ENCODE data around the gene GATC.

GATC gene, protein sequence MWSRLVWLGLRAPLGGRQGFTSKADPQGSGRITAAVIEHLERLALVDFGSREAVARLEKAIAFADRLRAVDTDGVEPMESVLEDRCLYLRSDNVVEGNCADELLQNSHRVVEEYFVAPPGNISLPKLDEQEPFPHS

DNA sequence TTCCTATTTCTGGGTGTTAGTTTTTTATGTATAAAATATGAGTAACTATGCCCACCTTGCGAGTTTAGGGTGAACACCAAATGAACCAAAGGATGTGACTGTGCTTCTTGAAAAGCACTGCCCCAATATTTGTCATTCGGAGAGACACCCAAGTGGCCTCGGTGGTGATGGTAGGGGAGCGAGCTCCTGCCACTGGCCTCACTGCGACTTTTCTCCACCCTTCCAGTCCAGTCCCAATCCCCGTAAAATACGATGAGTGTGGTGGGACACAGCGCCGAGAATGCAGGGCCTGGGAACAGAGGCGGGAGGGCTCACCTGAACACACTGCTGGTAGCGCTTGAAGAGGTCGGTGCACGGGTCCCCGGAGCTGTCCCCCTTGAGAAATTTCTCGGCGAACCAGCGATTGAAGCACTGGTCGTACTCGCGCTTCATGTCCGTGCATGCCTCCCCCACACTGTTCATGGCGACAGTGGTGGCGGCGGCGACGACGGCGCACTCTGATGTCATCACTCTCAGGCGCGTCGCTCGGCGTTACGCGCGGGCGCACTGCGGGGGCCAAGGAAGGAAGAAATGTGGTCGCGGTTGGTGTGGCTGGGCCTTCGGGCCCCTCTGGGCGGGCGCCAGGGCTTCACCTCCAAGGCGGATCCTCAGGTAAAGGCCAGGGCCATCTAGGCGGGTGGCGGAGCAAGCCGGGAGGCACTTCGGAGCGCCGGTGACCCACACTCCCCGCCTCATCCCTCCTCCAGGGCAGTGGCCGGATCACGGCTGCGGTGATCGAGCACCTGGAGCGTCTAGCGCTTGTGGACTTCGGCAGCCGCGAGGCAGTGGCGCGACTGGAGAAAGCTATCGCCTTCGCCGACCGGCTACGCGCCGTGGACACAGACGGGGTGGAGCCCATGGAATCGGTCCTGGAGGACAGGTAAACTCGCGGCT, at the start of gene GATC, which contains the start of gene TRIAP1:
GATC (plus strand) TSS at position 534 of the 933 bp plus-strand sequence; CDS start at position 571, 37 bp downstream.
TRIAP1 (minus strand) TSS at position 474 of the 933 bp plus-strand sequence; CDS start at position 462, 12 bp downstream.
- peak; percentile 80 for DNase-seq (ENCODE audit: low read depth)

DNA sequence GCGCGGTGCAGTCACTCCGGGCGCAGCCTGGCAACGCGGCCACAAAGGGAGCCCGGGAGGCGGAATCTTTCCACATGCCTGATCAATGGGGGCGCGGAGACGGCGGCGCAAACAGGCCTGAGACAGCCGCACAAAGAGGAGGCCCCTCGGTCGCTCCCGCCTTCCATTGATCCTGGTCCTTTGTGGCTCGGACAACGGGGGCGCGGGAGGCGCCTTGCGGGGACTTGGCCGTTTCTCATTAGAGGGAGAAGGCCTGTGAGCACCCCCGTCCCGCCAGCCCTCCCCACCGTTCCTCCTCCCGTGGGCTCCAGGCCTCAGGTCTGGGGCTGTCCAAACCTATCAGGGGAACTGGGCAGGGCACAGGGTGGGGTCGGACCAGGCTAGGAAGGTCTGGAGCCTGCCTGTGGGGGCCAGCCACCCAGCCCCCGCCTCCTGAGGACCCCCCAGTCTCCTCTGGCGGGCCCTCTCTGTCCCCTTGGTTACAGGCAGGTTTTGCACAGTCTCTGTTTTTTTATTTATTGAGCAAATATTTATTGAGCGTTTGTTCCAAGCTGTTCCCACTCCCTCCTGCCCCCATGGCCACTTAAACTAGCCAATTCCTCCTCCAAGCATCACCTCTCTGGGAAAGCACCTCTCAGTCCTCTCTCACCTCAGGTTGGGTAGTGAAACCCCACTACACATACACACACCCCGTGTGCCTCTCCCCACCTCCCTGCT, 48.3 kb upstream of the GATC start:
- no peak for DNase-seq (ENCODE audit: low read depth)

DNA sequence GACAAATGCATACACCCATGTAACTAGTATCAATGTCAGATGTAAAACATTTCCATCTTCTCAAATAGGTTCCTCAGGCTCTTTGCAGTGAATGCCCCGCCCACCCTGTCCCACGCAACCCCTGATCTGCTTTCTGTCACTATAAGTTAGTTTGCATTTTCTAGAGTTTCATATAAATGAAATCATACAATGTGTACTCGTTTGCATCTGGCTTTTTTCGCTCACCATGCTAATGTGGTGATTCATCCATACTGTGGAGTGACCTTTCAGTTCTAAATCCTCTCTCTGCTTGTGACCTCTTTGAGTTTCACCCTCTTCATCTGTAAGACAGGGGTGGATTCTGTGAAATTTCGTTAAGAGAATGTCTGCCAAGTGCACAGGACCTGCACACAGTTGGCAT, 46.7 kb upstream of the GATC start:
- no peak for DNase-seq (ENCODE audit: low read depth)

DNA sequence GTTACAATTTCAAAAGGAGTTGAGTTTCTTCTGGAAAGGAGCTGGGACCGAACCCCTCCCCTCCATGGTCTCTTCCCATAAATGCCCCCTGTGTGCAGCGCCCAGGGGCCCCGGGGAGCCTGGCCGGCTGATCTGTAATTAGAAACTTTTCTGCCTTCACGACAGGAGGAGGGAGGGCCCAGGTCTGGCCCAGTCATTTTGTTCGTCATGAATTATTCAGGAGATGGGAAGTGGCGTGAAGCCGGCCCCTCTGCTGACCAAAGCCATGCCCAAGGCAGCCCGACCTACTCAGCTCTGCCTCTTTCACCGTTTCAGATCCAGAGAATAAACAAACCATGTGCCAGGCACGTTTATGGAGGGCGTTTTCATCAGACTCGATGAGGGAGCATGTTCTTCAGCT, 44.0 kb upstream of the GATC start:
- no peak for DNase-seq (ENCODE audit: low read depth)

DNA sequence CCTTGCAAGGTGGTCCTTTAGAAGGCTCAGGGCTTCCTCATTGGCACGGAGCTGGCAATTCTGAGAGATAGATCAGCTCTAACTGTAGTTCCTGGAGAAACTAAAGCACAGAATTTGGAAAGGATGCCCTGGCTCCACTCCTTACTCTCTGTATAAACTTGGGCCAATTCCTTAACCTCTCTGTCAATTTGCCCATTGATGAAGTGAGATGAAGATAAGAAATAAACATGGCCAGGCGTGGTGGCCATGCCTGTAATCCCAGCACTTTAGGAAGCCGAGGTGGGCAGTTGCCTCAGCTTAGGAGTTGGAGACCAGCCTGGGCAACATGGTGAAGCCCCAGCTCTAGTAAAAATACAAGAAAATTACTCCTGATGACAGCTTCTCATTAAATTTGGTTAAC, 42.4 kb upstream of the GATC start:
- DNase-seq (ENCODE audit: low read depth): no peak

DNA sequence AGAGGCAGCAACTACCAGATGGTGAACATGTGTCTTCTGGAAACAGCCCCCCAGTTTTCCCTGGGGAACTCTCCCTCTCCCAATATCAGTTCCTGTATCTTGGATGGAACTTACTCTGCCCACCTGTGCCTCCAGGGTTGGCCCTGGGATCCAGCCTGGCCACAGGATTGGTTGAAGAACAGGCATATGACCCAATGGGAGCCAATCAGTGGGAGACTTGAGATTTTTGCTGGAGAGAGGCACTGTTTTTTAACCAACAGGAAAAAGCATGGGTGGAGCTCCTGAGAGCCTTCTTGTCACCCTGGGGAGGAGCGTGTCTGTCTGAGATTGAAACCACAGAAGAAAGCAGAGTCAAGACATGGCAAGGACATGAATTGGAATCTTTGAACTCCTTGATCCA, 42.0 kb upstream of the GATC start:
- DNase-seq (ENCODE audit: low read depth): no peak

DNA sequence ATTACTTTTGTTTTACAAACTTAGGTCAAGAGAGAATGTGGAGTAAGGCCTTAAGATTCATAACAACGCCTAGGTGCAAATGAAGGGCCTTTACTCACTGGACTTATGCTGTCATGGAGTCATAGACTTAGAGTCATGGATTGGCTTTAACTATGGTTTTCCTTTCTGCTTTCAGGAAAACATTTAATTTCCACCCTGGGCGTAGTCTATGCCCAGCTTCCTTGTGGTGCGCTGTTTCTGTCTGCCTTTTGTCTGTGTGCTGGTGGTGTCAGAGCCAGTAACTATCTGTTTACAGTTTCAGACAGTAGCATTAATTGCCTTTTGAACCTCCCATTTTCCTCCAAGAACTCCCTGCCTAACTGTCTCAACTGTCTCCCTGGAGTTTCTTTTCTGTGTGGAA, 40.2 kb upstream of the GATC start:
- no peak for DNase-seq (ENCODE audit: low read depth)

DNA sequence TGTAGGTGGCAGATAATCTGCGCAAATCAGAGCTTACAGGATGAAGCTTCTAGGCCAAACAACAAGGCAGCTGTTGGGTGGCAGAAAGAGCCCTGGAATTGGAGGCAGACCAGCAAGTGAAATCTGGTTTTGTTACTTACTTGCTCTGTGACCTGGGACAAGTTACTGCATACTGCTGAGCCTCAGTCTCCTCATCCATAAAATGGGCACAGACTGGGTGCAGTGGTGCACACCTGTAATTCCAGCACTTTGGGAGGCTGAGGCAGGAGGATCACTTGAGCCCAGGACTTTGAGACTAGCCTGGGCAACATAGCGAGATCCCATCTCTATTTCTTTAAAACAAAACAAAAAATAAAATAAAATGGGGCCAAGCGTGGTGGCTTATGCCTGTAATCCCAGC, 39.7 kb upstream of the GATC start:
- no peak for DNase-seq (ENCODE audit: low read depth)

DNA sequence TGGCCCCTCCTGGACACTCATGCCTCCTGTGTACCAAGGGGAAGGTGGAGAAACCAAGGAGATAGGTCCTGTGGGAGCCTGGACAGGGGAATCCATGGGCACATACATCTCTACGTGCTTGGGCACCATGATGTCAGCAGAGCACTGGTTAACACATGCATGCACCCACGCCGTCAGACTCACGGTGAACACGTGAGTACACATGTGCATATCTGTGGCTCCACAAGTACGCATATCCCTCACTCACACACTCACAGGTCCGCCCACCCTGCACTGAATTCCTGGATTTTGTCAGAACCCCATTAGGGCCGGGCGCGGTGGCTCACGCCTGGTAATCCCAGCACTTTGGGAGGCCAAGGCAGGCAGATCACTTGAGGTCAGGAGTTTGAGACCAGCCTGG, 37.5 kb upstream of the GATC start:
- no peak for DNase-seq (ENCODE audit: low read depth)

DNA sequence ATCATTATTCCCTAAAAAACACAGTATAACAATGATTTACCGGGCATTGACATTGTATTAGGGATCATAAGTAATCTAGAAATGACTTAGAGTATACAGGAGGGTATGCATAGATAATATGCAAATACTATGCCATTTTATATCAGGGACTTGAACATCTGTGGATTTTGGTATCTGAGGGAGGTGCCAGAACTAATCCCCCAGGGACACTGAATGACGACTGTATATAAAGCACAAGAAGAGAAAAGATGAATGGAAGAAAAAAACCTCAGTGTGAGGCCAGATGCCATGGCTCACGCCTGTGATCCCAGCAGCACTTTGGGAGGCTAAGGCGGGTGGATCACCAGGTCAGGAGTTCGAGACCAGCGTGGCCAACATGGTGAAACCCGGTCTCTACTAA, 33.8 kb upstream of the GATC start:
- DNase-seq (ENCODE audit: low read depth): no peak

DNA sequence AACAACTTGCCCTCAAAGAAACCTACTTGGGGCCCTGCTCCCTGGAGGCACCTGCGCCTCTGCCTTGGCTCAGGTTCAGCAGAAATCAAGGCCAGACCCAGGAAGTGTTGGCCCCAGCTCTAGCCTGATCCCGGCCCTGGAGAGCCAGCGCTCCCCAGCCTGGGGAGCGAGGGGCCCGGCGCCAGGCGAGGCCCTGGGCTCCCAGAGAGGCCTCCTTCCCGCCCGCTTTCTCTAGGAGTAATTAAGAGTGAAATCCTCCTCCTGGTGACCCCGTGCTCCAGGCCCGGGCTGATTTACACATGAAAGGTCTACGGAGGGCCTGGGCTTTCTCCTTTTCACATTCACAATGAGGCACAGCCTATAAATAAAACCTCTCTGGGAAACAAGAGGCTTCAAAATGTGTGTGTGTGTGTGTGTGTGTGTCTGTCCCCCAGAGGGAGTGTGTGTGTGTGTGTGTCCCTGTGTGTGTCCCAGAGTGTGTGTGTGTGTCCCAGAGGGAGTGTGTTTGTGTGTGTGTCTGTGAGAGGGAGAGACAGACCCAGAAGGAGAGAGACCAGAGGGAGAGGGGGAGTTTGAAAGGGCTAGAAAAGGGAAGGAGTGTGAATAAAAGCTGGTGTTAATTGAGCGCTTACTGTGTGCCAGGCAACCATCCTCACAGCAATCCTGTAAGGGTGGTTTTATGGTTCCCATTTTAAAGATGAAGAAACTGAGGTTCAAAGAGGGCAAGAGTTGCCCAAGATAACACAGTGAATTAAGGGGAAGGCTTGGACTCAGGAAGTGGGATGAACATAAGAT, 32.1 kb upstream of the GATC start:
- DNase-seq (ENCODE audit: low read depth): no peak

DNA sequence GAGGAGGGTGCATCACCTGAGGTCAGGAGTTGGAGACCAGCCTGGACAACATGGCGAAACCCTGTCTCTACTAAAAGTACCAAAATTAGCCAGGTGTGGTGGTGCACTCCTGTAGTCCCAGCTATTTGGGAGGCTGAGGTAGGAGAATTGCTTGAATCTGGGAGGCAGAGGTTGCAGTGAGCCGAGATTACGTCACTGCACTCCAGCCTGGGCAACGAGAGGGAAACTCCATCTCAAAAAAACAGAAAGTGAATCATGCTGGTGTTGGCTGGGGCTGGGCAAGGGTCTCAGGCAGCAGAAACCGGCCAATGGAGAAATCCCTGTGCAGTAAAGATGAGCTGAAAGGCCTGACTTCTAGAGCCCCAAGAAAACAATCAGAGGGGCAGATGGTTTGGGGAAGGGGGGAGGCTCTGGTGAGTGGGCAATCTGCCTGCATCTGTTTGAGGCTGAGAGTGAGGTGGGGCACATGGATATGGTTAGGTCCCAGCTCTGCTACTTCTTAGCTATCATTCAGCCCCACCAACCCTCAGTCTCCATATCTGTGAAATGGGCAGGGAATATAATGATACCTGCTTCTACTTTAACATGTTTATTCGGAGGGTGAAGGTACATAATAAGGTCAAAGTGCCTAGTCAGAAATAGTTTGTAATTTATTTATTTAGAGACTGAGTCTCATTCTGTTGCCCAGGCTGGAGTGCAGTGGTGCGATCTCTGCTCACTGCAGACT, 29.6 kb upstream of the GATC start:
- DNase-seq (ENCODE audit: low read depth): no peak

DNA sequence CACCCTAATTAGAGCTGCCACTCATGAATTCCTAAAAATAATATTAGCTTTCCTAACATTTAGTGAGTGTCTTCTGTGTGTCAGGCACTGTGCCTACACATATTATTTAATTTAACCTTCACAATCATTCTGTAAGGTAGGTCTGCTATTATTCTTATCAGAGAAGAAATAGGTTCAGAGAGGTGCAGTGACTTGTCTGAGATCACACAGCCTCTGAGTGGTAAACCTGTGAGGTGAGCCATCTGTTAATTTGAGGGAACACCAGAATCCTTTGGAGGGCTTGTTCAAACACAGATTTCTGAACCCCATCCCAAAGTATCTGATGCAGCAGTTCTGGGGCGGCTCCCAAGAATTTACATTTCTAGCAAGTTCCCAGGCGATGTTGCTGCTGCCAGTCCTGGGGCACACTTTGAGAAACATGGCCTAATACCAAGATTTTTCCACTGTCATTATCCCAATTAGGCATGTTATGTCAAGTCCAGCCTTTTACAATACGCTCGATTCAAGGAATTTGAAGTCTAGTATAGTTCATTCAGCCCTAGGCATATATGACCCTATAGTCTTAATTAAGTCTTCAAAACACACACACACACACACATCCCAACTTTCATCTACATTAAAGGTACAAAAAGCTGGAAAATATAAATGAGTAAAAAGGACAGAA, 28.2 kb upstream of the GATC start:
- no peak for DNase-seq (ENCODE audit: low read depth)

DNA sequence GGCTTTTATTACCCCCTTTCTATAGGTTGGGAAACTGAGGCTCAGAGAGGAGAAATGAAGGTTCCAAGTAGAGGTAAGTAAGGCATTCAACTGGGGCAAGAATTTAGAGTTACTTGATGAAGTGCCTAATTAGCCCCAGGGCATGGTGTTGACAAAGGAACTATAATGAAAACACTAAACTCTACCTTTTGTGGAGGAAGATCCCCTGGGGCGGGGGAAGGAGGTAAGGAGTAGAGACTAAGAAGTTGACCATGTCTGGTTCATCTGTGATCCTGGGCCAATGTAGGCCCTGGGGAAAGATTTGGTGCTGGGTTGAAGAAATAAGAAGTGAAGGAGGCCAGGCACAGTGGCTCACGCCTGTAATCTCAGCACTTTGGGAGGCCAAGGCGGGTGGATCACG, 24.5 kb upstream of the GATC start:
- DNase-seq (ENCODE audit: low read depth): no peak

DNA sequence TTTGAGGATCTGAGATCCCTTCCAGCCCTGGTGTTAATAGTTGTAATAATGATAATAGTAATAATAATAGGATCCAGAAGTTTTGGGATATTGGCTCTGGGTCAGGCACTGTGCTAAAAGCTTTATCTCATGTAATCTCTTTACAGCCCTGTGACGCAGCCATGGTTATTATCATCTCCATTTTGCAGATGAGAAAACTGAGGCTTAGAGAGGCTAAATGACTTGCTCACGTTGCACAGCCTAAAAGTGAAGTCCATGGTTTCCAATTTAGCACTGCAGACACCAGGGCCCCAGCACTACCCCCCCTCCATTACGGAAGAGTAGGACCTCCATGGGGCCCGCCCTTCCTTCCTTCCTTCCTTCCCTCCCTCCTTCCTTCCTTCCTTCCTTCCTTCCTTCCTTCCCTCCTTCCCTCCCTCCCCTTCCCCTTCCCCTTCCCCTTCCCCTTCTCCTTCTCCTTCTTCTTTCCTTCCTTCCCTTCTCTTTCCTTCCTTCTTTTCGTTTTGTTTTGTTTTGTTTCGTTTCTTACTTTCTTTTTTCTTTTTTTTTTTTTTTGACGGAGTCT, 23.3 kb upstream of the GATC start:
- no peak for DNase-seq (ENCODE audit: low read depth)

DNA sequence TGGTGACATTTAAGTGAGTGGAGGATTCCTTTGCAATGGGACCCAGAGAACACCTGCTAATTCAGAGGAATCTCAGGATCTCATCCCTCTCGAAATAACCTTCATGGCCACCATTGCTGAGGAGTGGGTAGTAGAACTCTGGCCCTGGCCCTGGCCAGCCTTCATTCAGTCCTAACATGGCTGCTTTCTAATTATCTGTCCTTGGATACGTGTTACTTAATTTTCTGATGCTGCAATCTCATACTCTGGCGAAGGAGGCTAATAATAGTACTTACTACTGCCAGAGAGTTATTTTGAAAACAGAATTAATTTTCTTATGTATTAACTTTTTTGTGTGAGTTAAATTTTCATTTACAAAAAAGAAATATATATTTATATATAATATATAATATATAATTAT, 20.4 kb upstream of the GATC start:
- DNase-seq (ENCODE audit: low read depth): no peak

DNA sequence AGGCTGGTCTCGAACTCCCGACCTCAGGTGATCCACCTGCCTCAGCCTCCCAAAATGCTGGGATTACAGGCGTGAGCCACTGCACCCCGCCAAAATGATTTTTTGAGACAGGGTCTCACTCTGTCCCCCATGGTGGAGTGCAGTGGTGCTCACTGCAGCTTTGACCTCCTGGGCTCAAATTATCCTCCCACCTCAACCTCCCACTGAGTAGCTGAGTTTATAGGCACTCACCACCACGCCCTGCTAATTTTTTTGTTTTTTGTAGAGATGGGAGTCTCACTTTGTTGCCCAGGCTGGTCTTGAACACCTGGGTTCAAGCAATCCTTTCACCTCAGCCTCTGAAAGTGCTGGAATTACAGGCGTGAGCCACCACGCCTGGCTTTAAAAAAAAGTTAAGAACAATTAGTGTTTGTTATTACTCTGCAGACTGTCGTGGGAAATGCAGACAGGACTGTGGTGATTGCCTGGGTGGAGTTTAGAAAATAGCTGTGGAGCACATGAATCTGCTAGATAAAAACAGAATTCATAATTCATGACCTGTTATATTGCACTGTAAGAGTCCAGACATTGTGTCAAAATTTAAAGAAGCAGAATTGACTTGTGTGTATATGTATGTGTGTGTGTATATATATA, 17.5 kb upstream of the GATC start:
- no peak for DNase-seq (ENCODE audit: low read depth)

DNA sequence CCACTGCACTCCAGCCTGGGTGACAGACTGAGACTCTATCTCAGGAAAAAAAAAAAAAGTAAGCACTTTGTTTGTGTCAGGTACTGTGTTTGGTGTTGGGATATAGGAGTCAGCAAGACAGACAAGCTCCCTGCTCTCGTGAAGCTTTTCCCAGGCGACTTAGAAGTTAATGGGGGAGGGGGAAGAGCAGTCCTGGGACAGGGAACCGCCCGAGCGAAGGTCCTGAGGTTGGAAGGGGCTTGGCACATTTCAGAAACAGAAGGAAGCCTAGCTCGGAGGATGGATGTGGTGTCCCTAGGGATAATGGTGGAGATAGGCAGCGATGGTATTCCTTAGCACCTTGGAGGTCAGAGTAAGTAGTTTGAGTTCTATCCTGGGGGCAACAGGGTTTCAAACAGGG, 16.9 kb upstream of the GATC start:
- DNase-seq (ENCODE audit: low read depth): no peak

DNA sequence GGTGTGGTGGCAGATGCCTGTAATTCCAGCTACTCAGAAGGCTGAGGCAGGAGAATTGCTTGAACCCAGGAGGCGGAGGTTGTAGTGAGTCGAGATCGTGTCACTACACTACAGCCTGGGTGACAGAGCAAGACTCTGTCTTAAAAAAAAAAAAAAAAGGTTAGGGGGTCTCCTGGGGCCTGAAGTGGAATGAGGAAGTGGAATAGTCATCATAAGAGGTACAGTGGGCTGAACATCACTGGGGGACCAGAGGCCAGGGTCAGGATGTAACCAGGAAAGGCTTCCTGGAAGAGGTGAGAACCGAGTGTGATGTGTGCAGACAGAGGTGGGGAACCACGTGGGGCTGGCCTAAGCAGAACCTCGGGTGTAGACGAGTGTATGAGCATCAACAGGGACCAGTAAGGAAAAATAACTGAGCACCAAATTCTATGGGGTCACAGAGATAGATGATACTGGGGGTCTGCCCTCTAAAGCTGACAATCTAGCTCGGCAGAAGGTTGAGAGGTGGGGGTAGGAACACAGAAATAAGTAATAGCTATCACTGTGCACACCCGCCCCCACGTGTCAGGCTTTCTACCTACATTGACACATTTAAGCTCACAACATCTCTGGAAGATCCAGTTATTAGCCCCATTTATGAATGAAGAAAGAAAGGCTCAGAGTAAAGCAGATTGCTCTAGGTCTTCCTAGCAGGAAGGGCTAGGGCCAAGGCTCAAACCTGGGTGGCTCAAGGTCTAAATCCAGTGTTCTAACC, 13.3 kb upstream of the GATC start:
- no peak for DNase-seq (ENCODE audit: low read depth)

Measured in stimulated activated CD8-positive, alpha-beta memory T cell treated with anti-CD3 and anti-CD28 coated beads, Interleukin-7, amount 100 ng/mL, for 24 hours (primary cell).